Cardiac muscle cell (in vitro differentiated cells and primary cell): Measurements from ENCODE around the gene NCBP1. TPM values are rescaled to one million over a fixed set of nuclear protein-coding genes. Genes with fewer than 3 reads are reported as not detected.

Source experiments
- DNase-seq, 2 donors: peaks; one replicate each; pipeline versions ENCODE4 v3.0.0 to v3.0.0-alpha.2; 2010 to 2017; ENCODE audit warnings: low read depth in 1 of 2, low spot score in 1 of 2
- H3K27ac ChIP-seq: fragments of 200-600 bp; sonication (generic); 2 replicates; pipeline ENCODE4 v1.5.1; 2016
- H3K27me3 ChIP-seq: fragments of 200-600 bp; sonication (generic); 2 replicates; pipeline ENCODE4 v1.6.0; 2016; ENCODE audit warnings: control low read depth
- H3K36me3 ChIP-seq: fragments of 200-600 bp; sonication (generic); 2 replicates; pipeline ENCODE4 v1.5.1; 2016; ENCODE audit warnings: control low read depth
- H3K4me1 ChIP-seq: fragments of 200-600 bp; sonication (generic); 2 replicates; pipeline ENCODE4 v1.8.1; 2017; ENCODE audit warnings: low read depth, mild to moderate bottlenecking, mixed run types
- H3K4me3 ChIP-seq: fragments of 200-600 bp; sonication (generic); 2 replicates; pipeline ENCODE4 v1.5.1; 2016; ENCODE audit warnings: mild to moderate bottlenecking
- H3K9me3 ChIP-seq: fragments of 200-600 bp; sonication (generic); 2 replicates; pipeline ENCODE4 v1.5.1; 2017; ENCODE audit warnings: low read depth, mild to moderate bottlenecking, control low read depth
- CTCF ChIP-seq: IDR thresholded peaks from 2 replicates; pipeline ENCODE4 v1.5.1; 2012; ENCODE audit warnings: low read depth, mild to moderate bottlenecking, low read length
- polyA plus RNA-seq: library from polyadenylated mRNA; unstranded; fragments of >200 nt; fragmentation: Nextera tagmentation; extraction: Ambion mirVana; gene quantifications from 2 replicates; pipeline ENCODE4 v1.2.1, GENCODE V29; 2016
- total RNA-seq: library from RNA; depleted of rRNA; stranded (reverse); fragments of >200 nt; gene quantifications from 2 replicates; pipeline ENCODE4 v1.2.3, GENCODE V29; 2016

Gene NCBP1
- total and polyA plus RNA-seq, 2 experiments from 2014 or later, result 22.1 to 39.2 TPM

- no peak for TF ChIP-seq CTCF
- Histone ChIP-seq H3K27me3 (no peaks in the 10 kb centered on the region), H3K36me3 (peaks cover 20% of the 10 kb centered on the region), H3K4me1 (peaks cover 4% of the 10 kb centered on the region), H3K27ac (no peak overlapping the region), H3K9me3 (no peaks in the 10 kb centered on the region), H3K4me3 (no peak overlapping the region)
- no peak for DNase-seq
These were observed 56.0 kb downstream of the NCBP1 start for GRCh38 chr9:97689401-97690180.

- Histone ChIP-seq H3K9me3 (no peaks in the 10 kb centered on the region), H3K4me3 (no peak overlapping the region), H3K27me3 (no peaks in the 10 kb centered on the region), H3K36me3 (peaks cover 10% of the 10 kb centered on the region), H3K4me1 (peaks cover 9% of the 10 kb centered on the region), H3K27ac (no peak overlapping the region)
- no peak for DNase-seq
- TF ChIP-seq CTCF, result no peak
These were observed 61.1 kb downstream of the NCBP1 start for GRCh38 chr9:97694769-97695168.

- Histone ChIP-seq H3K9me3 (no peaks in the 10 kb centered on the region), H3K27me3 (no peaks in the 10 kb centered on the region), H3K4me1 (peaks cover 8% of the 10 kb centered on the region), H3K36me3 (peaks cover 10% of the 10 kb centered on the region), H3K27ac (no peak overlapping the region), H3K4me3 (no peak overlapping the region)
- DNase-seq, result no peak
- TF ChIP-seq CTCF, result no peak
These were observed 61.8 kb downstream of the NCBP1 start for GRCh38 chr9:97695390-97695789.

GRCh38 chr9:97695995-97696802 is 62.6 kb downstream of the NCBP1 start:
- peak in 1 of 2 donors; percentile 41 for DNase-seq
- H3K9me3 ChIP-seq, result no peaks in the 10 kb centered on the region
- H3K27me3 ChIP-seq, result no peaks in the 10 kb centered on the region
- TF ChIP-seq CTCF, result no peak
- peaks cover 8% of the 10 kb centered on the region for H3K4me1 ChIP-seq
- H3K4me3 ChIP-seq, result peak overlapping the region; percentile 58
- H3K36me3 ChIP-seq, result peaks cover 4% of the 10 kb centered on the region
- peak overlapping the region; percentile 83 for H3K27ac ChIP-seq

GRCh38 chr9:97696803-97697601 is 63.4 kb downstream of the NCBP1 start, which contains the start of gene XPA:
Gene XPA, minus strand, starts transcription at chr9:97697340. Its CDS starts 48 bp downstream, at chr9:97697292.
- H3K27ac ChIP-seq, result peak within 1 kb of the TSS; percentile 83
- TF ChIP-seq CTCF, result no peak
- H3K36me3 ChIP-seq, result no peaks in the 10 kb centered on the region
- H3K4me1 ChIP-seq, result peaks cover 8% of the 10 kb centered on the region
- no peaks in the 10 kb centered on the region for H3K27me3 ChIP-seq
- no peaks in the 10 kb centered on the region for H3K9me3 ChIP-seq
- DNase-seq, result peak; percentile 96 to 98
- H3K4me3 ChIP-seq, result peak within 1 kb of the TSS; percentile 58
